OCI-LY7 (cell line): ENCODE measurements around the gene GLCCI1.

Experiments
- CTCF ChIP-seq: fragments of 200-600 bp; sonication (generic); conservative IDR thresholded peaks from 2 replicates; pipeline ENCODE4 v1.5.1; 2014; ENCODE audit warnings: mild to moderate bottlenecking, antibody characterized with exemption, low read length, moderate library complexity, mixed read lengths
- EZH2phosphoT487 ChIP-seq: fragments of 200-600 bp; sonication (generic); IDR thresholded peaks from 2 replicates; pipeline ENCODE4 v1.6.1; 2018; ENCODE audit warnings: low read depth, borderline replicate concordance, mild to moderate bottlenecking, mixed run types, antibody characterized with exemption, low read length, moderate library complexity, mixed read lengths

- no peak for TF ChIP-seq CTCF
- no peak for TF ChIP-seq EZH2phosphoT487
Measured at GRCh38 chr7:8120390-8121058, 151.9 kb downstream of the GLCCI1 start.
